GM06990 (cell line): ENCODE measurements around the gene TNRC18.

Experiments
- DNase-seq: peaks from one replicate; pipeline ENCODE4 v3.0.0-alpha.2; 2011; ENCODE audit not compliant: insufficient read length; ENCODE audit errors: extremely low read depth
- H3K27me3 ChIP-seq: replicated peaks from 2 replicates; pipeline ENCODE4 v1.6.0; 2011; ENCODE audit warnings: low read length; ENCODE audit not compliant: control insufficient read depth, insufficient read depth
- H3K36me3 ChIP-seq: 2 replicates; pipeline ENCODE4 v1.5.1; 2011; ENCODE audit warnings: low read length; ENCODE audit not compliant: control insufficient read depth, insufficient read depth
- H3K4me3 ChIP-seq: replicated peaks from 2 replicates; pipeline ENCODE4 v1.5.1; 2011; ENCODE audit warnings: low read depth, mild to moderate bottlenecking, control low read depth, low read length
- CTCF ChIP-seq: IDR thresholded peaks from 2 replicates; pipeline ENCODE4 v1.5.1; 2011; ENCODE audit warnings: low read length, control low read depth, mild to moderate bottlenecking, inconsistent platforms; ENCODE audit not compliant: insufficient read depth, poor library complexity, severe bottlenecking

The TNRC18 gene

GRCh38 chr7:5384618-5385017, 39.0 kb downstream of the TNRC18 start:
- no peak overlapping the region for H3K4me3 ChIP-seq
- no peak for DNase-seq
- peaks cover 17% of the 10 kb centered on the region for H3K36me3 ChIP-seq
- TF ChIP-seq CTCF = no peak
- no peaks in the 10 kb centered on the region for H3K27me3 ChIP-seq

- Histone ChIP-seq H3K4me3 (no peak overlapping the region), H3K36me3 (peaks cover 13% of the 10 kb centered on the region), H3K27me3 (no peaks in the 10 kb centered on the region)
- no peak for DNase-seq
- TF ChIP-seq CTCF = no peak
These were observed 40.1 kb downstream of the TNRC18 start for GRCh38 chr7:5383314-5384098.

GRCh38 chr7:5382281-5382892, 41.2 kb downstream of the TNRC18 start:
- Histone ChIP-seq H3K27me3 (no peaks in the 10 kb centered on the region), H3K4me3 (no peak overlapping the region), H3K36me3 (peaks cover 9% of the 10 kb centered on the region)
- no peak for DNase-seq
- no peak for TF ChIP-seq CTCF

GRCh38 chr7:5381071-5381772, 42.4 kb downstream of the TNRC18 start:
- no peak for DNase-seq
- TF ChIP-seq CTCF = no peak
- Histone ChIP-seq H3K36me3 (peaks cover 6% of the 10 kb centered on the region), H3K4me3 (no peak overlapping the region), H3K27me3 (no peaks in the 10 kb centered on the region)

- Histone ChIP-seq H3K27me3 (no peaks in the 10 kb centered on the region), H3K36me3 (peaks cover 11% of the 10 kb centered on the region), H3K4me3 (no peak overlapping the region)
- DNase-seq = no peak
- TF ChIP-seq CTCF = no peak
These were observed 43.1 kb downstream of the TNRC18 start for GRCh38 chr7:5380350-5381070.
